AG08396 (cell line): Measurements from ENCODE around the gene AKAP17A.
"Not testable (repeated sequence)": the region's sequence is repeated elsewhere in the genome, so short reads cannot be mapped to it uniquely, and the experiment has no call there.

Source experiments
- DNase-seq: peaks from one replicate; pipeline ENCODE4 v3.0.0; 2012; ENCODE audit warnings: low spot score, mixed read lengths

AKAP17A gene

DNA sequence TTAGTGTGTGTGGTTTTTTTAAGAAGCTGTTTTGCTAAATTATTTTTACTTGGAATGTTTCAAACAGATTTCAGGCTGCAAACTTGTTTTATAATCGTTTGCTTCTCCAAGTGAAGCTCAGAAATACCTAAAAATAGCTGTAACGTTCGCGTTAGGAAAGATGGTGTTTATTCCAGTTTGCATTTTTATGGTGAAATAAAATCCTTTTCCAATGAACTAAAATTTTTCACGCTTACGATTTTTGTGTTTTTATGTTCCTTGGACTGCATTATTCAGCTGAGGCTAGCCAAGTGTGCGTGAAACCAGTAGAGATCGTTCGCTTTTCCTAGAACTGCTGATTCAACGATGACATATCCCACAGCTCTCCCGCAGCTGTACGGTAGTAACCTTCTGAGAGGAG, 10.9 kb downstream of the AKAP17A start:
- no peak for DNase-seq

- DNase-seq = no peak
Observed at GRCh38 chrX:1606496-1606895, 15.1 kb downstream of the AKAP17A start.

DNA sequence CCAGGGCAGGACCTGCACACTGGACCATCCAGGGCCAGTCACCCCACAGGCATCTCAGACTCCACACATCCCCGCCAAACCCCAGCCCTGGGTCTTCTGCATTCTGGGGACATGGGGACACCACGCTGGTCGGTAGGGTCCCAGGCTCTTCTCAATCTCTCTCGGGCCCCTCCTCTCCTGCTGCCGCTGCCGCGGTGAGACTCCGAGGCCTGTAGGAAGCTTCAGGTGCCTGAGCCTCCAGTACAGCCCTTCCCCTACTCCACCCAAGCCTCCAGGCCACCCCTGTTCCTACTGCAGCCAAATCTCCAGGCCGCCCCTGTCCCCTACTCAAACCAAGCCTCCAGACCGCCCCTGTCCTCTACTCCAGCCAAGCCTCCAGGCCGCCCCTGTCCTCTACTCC, 17.9 kb downstream of the AKAP17A start:
- no peak for DNase-seq

DNA sequence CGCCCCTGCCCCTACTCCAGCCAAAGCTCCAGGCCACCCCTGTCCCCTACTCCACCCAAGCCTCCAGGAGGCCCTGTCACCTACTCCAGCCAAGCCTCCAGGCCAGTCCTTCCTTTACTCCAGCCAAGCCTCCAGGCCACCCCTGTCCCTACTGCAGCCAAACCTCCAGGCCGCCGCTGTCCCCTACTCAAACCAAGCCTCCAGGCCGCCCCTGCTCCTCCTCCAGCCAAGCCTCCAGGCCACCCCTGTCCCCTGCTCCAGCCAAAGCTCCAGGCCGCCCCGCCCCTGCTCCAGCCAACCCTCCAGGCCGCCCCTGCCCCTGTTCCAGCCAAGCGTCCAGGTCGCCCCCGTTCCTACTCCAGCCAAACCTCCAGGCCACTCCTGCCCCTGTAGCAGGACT, 18.4 kb downstream of the AKAP17A start:
- DNase-seq = no peak

DNA sequence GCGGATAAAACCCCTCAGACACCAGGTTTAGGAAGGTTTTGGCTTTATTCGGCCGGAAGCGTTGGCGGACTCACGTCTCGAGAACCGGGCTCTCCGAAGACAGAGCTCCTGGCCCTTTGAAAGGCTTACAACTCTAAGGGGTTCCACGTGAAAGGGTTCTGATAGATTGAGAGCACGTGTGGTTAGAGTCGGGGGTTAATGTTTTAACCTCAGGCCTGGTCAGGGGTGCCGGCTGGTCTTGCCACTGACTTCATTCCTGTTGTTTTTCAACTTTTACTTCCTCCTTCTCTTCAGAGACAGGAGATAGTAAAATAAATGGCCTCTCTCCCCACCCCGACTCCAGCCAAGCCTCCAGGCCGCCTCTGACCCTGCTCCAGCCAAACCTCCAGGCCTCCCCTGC, 18.8 kb downstream of the AKAP17A start:
- no peak for DNase-seq

DNA sequence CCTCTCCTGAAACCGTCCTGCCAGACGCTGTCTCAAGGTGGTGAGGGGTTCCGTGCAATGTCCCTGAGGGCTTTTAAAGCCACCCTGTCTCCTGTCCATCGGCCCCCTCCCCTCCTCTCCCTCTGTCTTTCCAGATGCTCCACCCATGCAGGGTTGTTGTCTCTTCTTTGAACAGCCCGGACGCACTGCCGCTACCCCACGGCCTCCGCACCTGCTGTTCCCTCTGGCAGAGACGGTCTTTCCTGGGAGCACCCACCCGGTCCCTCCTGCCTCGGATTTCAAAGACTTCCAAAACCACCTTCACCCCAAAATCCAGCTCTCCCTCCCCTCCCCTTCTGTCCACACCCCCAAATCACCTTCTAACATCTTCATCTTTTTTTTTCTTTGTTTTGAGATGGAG, 19.3 kb downstream of the AKAP17A start:
- DNase-seq = no peak

GRCh38 chrX:1612641-1613286, 21.4 kb downstream of the AKAP17A start:
- DNase-seq = no peak

DNA sequence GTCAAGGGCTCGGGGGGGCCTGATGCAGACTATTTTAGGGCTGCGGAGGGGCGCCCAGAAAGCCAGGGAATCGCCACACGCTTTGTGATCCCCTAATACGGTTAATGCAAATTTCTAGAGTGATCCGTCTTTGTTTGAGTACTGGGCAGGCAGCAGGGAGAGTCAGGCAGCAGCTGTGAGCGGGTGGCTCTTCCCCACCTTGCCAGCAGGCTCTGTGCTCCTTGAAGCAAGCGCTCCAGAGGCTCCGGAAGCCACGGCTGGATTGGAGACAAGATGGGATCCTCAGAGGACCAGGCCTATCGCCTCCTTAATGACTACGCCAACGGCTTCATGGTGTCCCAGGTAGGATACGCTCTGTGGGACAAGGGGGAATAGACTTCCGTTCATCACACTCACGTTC, 23.5 kb downstream of the AKAP17A start, which contains the start of gene ASMT:
TSS of gene ASMT (plus strand) at position 133 of the 400 bp plus-strand sequence. CDS start at position 274, 141 bp downstream.
- DNase-seq = no peak

- no peak for DNase-seq
Observed at GRCh38 chrX:1618689-1619088, 27.3 kb downstream of the AKAP17A start.

GRCh38 chrX:1623691-1624090, 32.3 kb downstream of the AKAP17A start:
- DNase-seq = no peak

GRCh38 chrX:1624158-1624860, 32.9 kb downstream of the AKAP17A start:
- not testable (repeated sequence) for DNase-seq

GRCh38 chrX:1624861-1625215, 33.4 kb downstream of the AKAP17A start:
- DNase-seq = not testable (repeated sequence)

GRCh38 chrX:1629244-1629643, 37.8 kb downstream of the AKAP17A start:
- no peak for DNase-seq

GRCh38 chrX:1646009-1646408, 54.6 kb downstream of the AKAP17A start:
- DNase-seq = no peak

DNA sequence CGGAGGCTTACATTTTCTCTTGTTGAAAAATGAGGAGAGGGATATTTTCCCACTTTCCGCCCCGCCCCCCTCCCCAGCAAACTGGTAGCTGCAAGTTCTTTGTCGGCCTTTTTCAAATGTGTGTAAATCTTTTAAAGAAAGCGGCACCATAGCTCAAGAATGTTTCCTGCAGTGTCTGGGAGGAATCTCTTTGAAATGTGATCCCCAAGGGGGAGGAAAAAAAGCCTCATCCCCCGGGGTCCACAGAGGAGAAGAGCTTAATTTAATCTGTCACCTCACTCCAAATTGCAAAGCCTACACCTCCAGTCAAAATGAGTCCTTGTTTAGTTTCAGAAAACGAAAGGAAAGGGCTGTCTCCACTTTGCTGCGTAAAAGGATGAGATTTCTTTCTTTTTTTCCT, 58.2 kb downstream of the AKAP17A start:
- DNase-seq = no peak
